GDM1 (cell line): ENCODE data around the gene GNAI1.
A peak's percentile ranks its signal among the peaks of the same experiment; 100 is the strongest.

Source experiments
- DNase-seq: peaks from one replicate; lab custom pipeline; 2025; lab: John Stamatoyannopoulos, UW

Gene GNAI1

DNA sequence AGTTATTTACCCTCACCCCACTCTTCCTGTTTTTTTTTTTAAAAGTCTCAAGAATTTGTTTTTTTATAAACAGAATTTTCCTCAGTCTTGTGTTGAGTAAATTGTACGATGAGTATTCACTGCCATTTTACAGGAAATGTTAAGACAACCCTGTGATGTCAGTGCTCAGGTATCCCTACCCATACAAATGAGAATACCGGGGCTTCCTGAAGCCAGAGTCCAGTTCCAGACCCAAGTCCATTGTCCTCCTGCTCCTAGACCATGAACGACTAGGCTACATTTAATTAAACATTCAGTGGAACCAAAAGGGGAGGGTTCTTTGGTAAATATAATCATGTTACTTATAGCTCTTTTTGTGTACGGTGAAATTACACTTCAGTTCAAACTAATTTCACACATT is 79.2 kb downstream of the GNAI1 start:
- DNase-seq = no peak

DNA sequence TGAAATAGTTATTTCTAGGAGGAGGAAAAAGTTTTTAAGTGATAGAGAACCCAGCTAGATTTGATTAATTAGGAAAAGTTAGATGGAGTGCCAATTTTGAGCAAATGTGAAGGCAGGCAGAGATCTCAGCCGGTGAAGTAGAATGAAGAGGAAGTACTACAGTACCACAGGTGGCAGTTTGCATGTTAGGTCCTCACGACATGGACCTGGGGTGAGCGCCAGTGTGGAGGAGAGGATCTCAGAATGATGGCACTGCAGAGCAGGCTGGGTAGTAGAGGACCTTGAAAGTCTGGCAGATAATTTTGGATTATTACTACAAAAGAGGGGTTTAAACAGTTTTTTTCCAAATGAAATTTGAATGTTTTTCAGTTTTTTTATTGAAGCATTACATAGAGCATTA is 81.1 kb downstream of the GNAI1 start:
- no peak for DNase-seq

DNA sequence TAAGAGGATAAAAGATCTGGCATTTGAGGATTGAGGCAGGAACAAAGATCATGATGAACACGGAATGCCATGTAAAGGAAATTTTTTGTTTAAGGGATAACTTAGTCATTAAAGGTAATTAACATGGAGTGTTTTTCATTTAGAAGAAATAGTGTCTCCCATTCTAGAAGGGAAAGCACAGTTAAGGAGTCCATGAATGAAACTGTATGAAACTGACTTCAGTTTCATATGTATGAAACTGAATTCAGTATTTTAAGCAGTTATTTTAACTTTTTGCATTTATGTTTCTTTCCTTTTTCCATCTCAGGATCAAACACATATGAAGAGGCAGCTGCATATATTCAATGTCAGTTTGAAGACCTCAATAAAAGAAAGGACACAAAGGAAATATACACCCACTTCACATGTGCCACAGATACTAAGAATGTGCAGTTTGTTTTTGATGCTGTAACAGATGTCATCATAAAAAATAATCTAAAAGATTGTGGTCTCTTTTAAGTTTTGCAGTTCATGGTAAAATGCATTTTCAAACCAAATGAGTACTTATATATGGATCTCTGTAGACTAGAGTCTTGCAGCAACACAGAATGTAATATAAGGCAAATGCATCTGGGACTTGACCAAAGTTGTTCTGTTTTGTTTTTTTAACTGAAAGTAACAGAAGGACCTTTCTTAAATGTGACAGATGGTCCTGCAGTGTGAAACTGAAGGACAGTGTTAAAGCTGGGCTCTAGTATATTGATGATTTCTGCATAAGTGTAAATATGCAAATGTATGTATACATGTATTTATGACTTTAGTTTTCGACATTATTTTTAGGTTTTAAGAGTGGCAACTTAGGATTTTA is 82.6 kb downstream of the GNAI1 start:
- no peak for DNase-seq

DNA sequence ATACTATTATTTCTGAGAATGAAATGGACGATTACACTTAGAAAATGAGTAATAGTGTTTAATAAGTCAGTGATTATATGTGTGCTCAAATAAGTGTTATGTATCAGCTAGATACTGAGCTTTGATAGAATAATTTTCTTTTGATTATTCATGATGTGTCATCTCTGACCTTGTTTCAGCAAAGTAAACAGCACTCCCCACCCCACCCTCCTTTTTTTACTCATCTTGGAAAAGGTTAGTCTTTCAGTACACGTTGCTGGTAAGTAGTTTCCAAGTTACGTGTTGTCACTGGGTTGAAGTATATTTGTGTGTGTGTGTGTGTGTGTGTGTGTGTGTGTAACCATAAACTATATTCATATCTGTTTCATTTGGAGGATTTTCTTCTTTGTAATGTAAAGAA is 84.1 kb downstream of the GNAI1 start:
- no peak for DNase-seq

DNA sequence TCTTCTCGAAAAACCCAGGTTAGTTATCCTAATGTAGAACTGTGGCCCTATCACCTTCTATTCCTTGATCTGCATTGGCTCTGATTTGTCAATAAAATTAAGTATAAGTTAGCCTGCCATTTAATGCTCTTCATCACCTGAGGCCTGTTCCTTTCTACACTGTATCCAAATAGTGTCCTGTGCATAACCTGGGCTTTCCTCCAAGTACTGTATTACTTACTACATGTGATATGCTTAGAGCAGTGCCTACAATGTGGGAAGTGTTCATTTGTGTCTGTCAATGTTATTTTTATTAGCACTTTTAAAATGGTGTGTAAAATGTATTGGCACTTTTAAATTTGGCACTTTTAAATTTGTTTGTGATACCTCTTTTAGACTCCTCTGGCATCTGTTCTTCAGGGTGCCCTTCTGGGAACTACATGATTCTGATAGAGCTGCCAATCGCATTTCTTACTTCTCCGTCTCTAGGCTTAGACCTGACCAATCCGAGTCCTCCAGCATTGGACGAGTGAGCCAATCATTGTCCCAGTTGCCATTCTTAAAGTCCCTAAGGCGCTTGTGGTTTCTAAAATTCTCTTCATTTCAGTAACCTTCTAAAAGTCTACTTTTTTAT is 85.5 kb downstream of the GNAI1 start:
- no peak for DNase-seq

DNA sequence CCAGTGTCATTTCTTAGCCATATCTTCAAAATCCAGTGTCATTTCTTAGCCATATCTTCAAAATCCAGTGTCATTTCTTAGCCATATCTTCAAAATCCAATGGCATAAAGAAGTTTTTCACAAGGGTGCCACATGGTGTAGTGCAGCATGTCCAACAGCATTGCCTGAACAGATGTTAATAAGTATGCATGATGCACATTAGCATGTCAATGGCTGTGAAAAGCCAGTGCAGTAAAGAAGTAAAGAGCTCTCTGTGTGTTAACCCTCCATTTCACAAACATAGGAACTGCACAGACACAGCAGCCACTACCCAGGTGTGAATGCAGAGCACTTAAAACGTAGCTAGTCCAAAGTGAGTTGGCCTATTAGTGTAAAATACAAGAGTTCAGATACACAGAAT is 89.8 kb downstream of the GNAI1 start:
- DNase-seq = no peak

DNA sequence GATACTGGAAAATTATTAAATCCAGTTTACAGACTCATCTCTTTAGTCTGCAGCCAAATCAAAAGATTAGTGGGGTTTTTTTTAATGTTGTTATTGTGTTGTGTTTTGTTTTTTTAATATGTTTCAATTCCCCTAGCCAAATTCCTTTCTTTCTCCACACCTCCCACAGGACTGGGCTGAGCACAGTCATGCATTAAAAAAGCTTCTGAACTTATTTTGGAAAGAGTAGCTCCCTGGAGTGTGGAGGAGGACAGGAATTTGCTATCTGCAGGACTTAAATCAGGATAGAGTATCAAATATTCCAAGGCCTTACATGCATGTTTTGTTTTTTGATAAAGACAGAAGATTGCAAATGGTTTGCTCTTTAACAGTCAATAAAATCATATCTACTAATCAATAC is 90.7 kb downstream of the GNAI1 start:
- no peak for DNase-seq

DNA sequence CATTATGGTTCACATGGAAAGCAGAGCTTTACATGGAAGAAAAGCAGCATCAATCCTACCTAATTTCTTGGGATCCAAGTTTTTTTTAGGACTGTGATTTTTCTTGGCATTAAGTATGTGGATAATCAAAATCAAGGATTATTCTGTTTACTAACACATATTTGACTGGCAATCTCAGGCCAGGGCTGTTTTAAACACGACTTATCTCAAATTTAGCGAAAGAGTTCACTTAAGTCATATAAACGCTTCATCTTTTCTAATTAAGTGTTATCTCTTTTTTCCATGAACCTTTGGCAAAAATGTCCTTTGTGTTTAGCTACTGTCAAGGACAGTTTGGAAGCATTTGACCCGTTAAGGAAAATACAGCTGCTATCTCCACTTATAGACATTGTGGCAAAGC is 92.0 kb downstream of the GNAI1 start:
- no peak for DNase-seq

DNA sequence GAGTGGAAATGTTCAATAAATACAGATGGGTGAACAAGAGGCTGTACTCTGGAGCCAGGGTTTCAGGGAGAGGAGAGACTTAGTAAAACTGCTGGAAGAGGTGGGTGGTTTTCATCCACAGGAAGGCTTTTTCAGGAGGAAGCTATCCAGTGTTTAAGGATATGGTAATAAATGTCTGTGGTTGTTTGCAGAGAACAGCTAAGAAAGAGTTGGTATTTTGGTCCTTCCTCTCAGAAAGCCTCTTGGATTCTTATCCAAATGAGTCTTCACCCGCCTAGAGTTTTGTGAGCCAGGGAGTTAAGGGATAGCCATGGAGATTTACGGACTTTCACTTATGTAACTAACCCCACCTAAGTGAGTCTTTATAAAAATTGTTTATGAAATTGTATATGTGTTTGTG is 95.7 kb downstream of the GNAI1 start:
- no peak for DNase-seq

DNA sequence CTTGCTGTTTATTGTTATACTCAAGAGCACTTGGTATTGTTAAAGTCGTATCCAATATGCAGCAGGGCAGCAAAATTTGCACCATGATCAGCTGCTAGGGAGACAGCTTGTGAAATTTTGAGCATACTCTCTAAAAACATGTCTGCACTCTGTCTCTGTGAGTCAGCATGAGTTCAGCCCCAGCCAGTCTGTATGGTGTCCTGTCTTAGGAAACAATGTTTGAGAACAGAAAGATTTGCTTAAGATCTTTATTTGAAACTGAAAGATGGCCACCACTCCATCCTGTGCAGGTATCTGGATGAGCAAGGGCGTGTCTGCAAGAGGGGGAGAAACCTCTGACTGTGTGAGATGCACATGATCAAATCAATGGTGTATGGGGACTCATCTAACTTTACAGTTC is 97.1 kb downstream of the GNAI1 start:
- no peak for DNase-seq

DNA sequence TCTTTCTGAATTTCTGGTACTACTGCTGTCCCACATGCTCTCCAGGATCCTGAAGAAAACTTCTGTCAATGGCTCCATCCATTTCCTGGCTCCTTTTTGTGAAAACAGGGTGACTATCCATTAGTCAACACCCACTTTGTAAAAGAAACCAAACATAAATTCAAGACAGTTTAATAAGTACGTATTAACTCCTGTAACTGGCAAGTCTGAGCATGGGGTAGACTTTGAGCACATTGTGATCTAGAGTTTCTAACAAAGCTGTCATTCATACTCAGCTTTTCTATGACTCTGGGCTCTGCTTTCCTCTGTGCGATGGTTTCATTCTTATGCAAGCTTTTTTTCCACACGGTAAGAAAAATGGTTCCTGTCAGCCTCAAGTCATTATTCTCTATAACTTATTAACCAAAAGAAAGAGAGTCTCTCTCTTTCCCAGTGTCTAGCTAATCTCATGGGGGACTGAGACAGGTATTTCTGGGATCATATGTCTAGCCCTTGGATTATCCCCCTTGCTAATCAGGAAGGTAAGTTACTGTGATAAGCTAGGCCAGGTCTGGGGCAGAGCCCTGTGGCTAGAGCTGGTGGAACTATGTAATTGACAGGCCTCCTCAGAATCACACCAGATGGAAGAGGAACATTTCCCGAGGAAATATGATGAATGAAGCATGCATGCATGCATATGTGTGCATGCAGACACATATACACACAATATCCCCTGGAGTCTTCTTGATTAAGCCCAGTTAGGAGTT is 98.5 kb downstream of the GNAI1 start:
- DNase-seq = no peak

DNA sequence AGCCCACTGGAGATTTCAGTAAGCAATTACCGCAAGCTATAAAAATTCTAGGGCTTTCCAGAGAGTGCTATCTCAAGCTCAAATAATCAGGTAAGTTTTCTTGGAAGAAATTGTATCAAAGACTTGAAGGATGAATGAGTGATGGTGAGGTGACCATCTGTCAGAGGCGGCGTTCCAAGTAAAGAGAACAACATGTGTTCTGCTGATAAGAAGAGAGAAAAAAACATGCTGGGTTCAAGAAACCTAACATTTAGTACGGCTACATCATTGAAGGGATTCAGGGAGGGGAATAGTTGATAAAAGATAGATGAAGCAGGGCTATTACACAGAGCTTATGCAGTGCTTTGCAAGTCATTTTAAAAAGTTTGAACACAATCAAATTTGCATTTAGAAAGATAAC is 100.7 kb downstream of the GNAI1 start:
- no peak for DNase-seq

DNA sequence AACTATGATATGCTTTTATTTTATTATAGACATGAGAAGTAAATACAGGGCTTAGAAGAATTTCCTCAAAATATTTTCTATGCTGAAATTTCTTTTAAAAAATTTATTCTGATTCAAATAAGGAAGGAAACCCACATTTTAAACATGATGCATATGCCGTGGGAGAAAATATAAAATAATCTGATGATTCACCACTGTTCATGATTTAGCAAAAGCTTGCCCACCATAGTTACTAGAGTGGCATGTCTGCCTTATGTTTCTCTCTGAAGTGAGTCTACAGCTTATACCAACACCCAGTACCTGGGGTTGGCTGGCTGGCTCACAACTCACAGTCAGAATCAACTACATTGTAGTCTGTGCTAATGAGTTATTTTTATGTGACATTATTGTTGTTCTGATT is 102.0 kb downstream of the GNAI1 start:
- DNase-seq = no peak

DNA sequence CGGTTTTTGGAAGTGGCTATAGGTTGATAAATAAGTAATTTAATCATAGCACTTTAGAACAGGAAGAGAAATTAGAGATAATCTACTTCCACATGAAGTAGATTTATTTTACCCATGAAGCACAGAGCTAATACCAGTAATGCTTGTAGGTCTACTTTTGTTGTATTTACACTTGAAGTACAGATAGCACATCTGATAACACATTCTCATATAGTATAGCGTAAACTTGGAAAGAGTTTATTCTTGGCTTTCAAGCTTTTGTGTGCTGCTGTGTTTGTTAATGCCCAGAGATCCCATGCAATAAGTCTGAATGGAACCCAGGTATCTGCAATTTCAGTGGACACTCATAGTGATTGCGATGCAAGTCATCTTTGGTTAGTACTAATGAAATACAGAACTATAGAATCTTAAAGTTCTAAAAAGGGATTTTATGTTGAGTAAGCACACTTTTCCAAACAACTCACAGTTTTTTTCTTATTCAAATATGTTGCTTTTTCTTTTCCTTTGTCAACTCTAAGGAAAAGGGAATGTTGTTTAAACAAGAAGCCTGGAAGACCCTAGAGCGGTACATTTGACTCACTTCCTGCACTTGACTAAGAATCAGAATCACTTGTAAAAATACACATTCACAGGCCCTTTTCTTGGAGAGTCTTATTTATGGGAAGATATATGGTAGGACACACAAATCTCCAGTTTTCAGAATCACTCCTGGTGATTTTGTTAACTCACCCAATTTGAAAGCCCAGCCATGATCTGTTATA is 105.8 kb downstream of the GNAI1 start:
- no peak for DNase-seq

DNA sequence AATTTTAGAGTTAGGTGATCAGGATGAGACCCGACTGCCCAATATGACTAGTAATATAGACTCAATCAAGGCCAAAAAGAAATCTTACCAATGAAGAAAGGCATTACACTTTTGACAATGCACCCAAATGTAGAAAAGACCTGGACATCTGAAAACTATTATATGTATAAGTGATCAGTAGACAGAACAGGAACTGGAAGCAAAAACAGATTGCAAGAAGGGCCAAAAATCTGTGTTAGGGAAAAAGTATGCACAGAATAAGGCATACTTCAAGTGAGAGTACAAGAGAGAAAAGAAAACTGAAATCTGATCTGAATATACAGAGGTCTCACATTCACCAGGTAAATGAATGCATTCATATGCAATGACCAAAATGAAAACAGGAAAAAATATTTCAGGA is 107.0 kb downstream of the GNAI1 start:
- no peak for DNase-seq

DNA sequence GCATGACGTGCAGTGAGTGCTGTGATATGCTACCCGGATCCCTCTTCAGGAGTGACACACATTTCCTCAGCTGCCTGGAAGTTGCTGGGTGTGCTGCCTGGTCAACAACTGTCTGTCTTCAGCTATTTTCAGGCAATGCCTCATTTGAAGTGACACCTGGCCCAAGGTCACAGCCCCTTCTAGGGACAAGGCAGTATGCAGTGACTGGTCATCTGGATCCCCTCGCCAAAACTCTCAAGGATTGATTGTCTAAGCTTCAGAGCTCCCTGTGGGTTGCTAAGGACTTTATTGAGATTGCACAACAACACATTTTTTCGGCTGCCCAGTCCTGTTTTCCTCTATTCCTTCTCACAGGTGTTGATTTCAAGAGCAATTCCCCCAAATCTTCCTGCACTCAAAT is 108.8 kb downstream of the GNAI1 start:
- DNase-seq = no peak

DNA sequence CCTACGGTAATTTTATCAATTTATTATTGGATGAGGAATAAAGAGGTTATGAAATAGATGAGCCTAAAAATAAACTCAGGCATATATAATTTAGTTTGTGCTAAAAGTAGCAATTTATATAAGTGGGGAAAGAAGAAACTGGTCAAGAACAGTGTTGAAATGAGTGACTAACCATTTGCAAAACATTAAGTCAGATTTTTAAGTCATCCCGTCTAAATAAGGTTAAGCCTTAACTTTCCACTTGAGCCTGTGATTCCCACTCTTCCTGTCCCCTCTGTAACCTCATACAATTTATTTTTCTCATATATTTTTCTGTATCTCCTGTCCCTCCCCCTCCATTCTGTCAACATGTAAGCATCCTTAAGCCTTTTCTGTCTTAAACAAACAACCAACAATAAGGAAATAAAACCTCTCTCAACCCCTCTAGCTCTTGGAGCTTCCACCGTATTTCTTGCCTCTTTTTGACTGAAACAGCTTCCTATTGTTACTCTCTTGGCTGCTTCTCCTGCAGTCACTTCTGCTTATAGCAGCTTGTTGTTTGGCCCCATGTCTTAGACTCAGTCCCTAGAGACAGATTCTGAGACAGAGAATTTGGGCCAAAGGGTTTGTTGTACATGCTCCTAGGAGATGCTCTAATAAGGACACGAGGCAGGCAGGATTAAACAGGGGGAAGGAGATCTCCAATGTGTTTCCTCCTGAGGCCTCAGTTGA is 109.7 kb downstream of the GNAI1 start:
- peak; percentile 9 for DNase-seq

DNA sequence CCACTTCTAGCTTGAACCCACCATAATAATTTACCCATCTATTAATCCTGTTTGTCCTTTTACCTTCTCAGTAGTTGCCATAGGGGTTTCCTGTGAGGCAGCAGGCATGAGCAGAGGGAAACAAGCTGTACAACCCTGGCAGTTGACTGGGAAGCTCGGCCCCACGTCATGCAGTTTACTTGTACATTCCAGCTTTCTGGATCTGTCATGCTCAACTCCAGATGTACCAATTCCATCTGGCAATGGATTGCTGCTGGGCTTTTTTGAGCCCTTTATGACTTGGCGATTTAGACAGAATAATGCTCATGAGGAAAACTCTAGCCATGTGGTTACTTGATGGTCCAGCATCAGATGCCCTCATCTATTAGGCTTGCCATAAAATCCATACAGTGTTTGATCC is 112.5 kb downstream of the GNAI1 start:
- DNase-seq = no peak

DNA sequence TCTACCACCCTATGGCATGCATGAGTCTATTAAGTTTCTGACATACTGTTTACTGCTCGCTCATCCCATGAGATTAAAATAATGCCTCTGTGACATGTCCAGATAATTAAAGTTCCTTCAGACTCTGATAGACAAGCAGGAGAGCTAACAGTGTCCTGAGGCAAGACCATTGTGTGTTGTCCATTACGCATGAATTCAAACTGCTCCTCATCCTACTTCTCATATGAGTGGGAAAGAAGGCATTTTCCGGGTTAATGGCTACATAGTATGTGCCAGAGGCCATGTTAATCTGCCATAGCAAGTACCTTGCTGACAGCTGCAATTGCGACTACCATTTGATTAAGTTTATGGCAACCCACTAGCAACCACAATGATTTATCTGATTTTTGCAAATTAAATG is 113.3 kb downstream of the GNAI1 start:
- no peak for DNase-seq

DNA sequence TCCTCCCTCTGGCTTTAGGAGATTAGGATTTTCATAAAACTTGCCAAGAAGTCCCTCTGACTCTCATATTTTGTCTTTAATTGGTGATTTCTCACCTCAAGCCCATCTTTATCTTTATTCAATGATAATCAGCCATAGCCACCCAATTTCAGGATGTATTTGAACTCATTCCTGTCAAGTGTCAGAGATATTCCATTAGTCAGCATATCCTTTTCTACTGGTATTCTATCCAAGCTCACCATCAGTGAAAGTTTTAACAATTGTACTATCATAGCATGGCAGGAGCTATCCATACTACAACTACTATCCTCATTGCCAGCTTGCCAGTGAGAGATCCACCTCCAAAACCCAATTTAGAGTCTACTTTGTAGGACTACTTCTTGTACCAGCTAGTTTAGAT is 114.6 kb downstream of the GNAI1 start:
- no peak for DNase-seq

DNA sequence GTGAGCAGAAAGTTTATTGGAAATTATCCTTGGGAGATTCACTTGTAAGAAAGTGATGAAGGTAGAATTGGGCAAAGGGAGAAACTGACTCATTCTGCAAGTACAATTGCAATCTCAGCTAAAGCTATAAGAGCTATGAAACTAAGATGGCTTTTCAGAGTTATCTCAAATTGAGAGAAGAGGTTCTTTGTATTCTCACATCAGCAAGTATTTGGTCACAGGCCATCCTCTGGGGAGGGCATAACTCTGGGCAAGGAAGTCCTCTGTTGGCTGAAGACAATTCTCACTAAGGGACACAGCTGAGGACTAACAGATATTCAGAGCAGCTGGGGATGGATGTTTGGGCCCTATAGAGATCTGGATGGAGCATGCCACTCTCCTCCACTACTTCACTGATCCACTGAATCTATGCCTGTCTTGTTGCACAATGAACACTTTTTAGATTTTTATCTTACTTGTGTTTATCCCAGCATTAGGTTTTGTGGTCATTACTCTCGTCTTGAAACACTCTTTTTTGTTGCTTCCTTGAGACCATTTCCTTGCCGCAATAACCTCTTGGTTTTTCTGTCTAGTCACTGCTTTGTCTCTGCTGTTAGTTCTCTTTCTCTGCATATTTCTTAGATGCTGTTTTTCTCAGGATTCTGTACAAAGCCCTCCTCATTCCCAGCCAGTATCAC is 115.1 kb downstream of the GNAI1 start:
- no peak for DNase-seq
